NB4 (cell line): Measurements from ENCODE around the gene PES1.

Experiments
- POLR2A ChIP-seq: IDR thresholded peaks from 2 replicates; pipeline ENCODE4 v1.6.1; 2011; ENCODE audit warnings: mild to moderate bottlenecking; ENCODE audit not compliant: insufficient read length; ENCODE audit errors: extremely low read depth
- TF ChIP-seq, protein P1 (sequence below): IDR thresholded peaks from one replicate; pipeline ENCODE4 v1.5.1; 2012; ENCODE audit warnings: low read depth, low read length
- TF ChIP-seq, protein P2 (sequence below): IDR thresholded peaks from 2 replicates; pipeline ENCODE4 v1.6.1; 2011; ENCODE audit warnings: low read depth, low read length

DNA sequence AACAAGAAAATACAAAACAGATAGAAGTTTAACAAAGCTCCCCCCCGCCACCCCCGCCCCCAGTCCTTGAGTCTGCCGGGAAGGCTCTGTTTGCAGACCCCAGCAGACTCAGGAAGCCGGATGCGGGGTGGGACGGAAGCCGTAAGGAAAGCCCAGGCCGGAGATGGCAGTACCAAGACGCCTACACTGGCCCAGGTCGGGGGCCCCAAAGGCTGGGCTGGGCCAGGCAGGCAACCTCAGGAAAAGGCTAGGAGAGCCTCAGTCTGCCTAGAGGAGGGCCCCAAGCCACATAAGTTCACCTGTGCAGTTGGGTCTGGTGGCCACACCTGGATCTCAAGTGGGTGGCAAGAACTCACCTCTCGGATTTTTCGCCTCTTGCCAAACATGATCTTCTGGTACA, 13.2 kb downstream of the PES1 start:
- TF ChIP-seq, protein P1, sequence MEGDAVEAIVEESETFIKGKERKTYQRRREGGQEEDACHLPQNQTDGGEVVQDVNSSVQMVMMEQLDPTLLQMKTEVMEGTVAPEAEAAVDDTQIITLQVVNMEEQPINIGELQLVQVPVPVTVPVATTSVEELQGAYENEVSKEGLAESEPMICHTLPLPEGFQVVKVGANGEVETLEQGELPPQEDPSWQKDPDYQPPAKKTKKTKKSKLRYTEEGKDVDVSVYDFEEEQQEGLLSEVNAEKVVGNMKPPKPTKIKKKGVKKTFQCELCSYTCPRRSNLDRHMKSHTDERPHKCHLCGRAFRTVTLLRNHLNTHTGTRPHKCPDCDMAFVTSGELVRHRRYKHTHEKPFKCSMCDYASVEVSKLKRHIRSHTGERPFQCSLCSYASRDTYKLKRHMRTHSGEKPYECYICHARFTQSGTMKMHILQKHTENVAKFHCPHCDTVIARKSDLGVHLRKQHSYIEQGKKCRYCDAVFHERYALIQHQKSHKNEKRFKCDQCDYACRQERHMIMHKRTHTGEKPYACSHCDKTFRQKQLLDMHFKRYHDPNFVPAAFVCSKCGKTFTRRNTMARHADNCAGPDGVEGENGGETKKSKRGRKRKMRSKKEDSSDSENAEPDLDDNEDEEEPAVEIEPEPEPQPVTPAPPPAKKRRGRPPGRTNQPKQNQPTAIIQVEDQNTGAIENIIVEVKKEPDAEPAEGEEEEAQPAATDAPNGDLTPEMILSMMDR = no peak
- no peak for TF ChIP-seq POLR2A
- TF ChIP-seq, protein P2, sequence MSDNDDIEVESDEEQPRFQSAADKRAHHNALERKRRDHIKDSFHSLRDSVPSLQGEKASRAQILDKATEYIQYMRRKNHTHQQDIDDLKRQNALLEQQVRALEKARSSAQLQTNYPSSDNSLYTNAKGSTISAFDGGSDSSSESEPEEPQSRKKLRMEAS = no peak
